Measurements from ENCODE around the gene TMEM128. TPM values are rescaled to one million over a fixed set of nuclear protein-coding genes. Genes with fewer than 3 reads are reported as not detected.

Gene TMEM128, protein sequence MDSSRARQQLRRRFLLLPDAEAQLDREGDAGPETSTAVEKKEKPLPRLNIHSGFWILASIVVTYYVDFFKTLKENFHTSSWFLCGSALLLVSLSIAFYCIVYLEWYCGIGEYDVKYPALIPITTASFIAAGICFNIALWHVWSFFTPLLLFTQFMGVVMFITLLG
- total RNA-seq = 15.2 TPM

DNA sequence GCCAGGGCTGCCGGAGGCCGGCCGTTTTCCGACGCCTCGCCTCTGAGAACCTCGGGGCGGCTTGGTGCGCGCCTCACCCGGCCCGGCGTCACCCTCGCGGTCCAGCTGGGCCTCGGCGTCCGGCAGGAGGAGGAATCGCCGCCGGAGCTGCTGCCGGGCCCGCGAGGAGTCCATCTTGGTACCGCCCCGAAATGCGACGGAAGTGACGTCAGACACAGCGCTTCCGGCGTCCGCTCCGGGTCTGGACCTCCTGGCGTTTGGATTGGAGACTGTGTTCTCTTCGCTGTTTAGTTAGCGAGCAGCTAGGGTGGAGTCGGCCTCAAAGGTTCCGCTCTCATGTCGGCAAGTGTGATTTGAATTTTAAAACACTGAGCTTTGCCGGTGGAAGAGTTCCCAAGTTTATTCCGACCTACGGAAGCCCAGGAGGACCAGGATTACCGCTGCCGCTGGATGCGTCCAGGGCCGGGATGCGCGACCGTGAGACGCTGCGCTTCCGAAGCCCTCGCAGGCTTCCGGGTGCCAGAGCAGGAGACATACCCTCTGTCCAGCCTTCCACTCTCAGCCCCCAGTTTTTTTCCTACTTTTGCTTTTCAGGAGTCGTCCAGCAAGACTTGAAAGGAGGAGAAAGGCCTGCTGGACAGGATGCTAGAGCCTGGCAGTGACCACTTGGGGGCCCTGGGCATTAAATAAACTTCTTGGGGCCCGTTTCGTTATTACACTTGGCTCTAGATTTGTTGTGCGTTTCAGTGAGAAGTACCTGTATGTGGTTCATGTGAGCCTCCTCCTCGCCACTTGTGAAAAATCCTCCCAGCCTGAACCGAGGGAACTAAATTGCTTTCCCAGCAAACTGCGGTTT lies at the start of gene TMEM128:
TMEM128 (minus strand) TSS at position 195 of the 856 bp plus-strand sequence; CDS start at position 174, 21 bp downstream.
- peak within 1 kb of the TSS; percentile 65 to 73 for H3K4me3 ChIP-seq
- intact Hi-C loops (cut with DNase I) = no loop called here

DNA sequence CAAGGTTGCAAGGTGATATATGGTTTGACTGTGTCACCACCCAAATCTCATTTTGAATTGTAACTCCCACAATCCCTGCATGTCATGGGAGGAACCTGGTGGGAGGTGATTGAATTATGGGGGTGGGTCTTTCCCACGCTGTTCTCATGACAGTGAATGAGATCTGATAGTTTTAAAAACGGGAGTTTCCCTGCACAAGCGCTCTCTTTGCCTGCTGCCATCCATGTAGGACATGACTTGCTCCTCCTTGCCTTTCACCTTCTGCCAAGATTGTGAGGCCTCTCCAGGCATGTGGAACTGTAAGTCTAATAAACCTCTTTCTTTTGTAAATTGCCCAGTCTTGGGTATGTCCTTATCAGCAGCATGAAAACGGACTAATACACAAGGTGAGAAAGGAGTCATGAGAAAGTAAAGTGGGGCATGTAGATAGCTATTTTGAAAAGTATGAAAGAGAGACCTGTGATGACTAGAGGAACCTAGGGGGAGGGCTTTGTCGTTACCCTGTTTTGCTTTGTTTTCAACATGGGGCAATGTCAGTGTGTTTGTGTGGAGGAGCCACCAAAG lies 48.3 kb upstream of the TMEM128 start:
- DNase-seq (ENCODE audit: extremely low spot score in 2 of 2) = peak in 1 of 2 donors; percentile 42
- Histone ChIP-seq H3K4me3 (no peak overlapping the region), H3K4me1 (peaks cover 3% of the 10 kb centered on the region), H3K27me3 (no peaks in the 10 kb centered on the region), H3K36me3 (no peaks in the 10 kb centered on the region), H3K27ac (no peak overlapping the region), H3K9me3 (no peaks in the 10 kb centered on the region)
- intact Hi-C loops (cut with DNase I) = no loop called here
- TF ChIP-seq, protein P1, sequence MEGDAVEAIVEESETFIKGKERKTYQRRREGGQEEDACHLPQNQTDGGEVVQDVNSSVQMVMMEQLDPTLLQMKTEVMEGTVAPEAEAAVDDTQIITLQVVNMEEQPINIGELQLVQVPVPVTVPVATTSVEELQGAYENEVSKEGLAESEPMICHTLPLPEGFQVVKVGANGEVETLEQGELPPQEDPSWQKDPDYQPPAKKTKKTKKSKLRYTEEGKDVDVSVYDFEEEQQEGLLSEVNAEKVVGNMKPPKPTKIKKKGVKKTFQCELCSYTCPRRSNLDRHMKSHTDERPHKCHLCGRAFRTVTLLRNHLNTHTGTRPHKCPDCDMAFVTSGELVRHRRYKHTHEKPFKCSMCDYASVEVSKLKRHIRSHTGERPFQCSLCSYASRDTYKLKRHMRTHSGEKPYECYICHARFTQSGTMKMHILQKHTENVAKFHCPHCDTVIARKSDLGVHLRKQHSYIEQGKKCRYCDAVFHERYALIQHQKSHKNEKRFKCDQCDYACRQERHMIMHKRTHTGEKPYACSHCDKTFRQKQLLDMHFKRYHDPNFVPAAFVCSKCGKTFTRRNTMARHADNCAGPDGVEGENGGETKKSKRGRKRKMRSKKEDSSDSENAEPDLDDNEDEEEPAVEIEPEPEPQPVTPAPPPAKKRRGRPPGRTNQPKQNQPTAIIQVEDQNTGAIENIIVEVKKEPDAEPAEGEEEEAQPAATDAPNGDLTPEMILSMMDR (IDR thresholded peaks at IDR 0.05) = no peak

More for the DNA sequence above, at the start of gene TMEM128:
- Histone ChIP-seq H3K27me3 (no peaks in the 10 kb centered on the region), H3K4me1 (peaks cover 28% of the 10 kb centered on the region), H3K27ac (peak within 1 kb of the TSS; percentile 92), H3K36me3 (peaks cover 0 to 29% of the 10 kb centered on the region in 2 donors), H3K9me3 (no peaks in the 10 kb centered on the region)
- peak in 1 of 2 donors; percentile 53 for TF ChIP-seq POLR2A (IDR thresholded peaks at IDR 0.05)
- TF ChIP-seq, protein P1 (IDR thresholded peaks at IDR 0.05) = peak in 1 of 3 experiments; percentile 23
- TF ChIP-seq POLR2AphosphoS5 (IDR thresholded peaks at IDR 0.05; ENCODE audit: insufficient read depth in 1 of 2, low read depth in 1 of 2) = peak; percentile 86 to 96
- DNase-seq (ENCODE audit: extremely low spot score in 2 of 2) = peak in 1 of 2 donors; percentile 95

DNA sequence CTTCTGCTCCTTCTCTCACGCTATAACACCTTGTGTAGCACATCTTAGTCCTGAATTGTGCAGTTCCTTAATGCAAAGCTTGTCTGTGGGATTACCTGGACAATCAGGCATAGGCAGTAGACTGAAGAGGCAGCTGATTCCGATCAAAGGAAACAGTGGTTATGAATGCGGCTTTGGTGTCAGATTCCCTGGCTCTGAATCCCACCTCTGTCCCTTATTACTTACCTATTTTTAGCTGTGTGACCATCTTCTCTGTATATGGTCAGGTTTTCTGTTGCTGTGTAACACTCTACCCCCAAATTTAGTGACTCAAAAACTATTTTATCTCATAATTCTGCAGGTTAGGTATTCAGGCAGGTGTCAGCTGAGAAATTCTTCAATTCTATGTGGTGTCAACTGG lies 45.3 kb upstream of the TMEM128 start:
- H3K9me3 ChIP-seq = no peaks in the 10 kb centered on the region
- no peaks in the 10 kb centered on the region for H3K27me3 ChIP-seq
- intact Hi-C loops (cut with DNase I) = no loop called here
- peak in 1 of 2 donors; percentile 25 for DNase-seq (ENCODE audit: extremely low spot score in 2 of 2)
- H3K36me3 ChIP-seq = no peaks in the 10 kb centered on the region
- TF ChIP-seq, protein P1 (IDR thresholded peaks at IDR 0.05) = no peak
- TF ChIP-seq POLR2AphosphoS5 (IDR thresholded peaks at IDR 0.05; ENCODE audit: insufficient read depth in 1 of 2, low read depth in 1 of 2) (no peak), POLR2A (IDR thresholded peaks at IDR 0.05) (no peak)
- peaks cover 27% of the 10 kb centered on the region for H3K4me1 ChIP-seq
- no peak overlapping the region for H3K4me3 ChIP-seq
- no peak overlapping the region for H3K27ac ChIP-seq

DNA sequence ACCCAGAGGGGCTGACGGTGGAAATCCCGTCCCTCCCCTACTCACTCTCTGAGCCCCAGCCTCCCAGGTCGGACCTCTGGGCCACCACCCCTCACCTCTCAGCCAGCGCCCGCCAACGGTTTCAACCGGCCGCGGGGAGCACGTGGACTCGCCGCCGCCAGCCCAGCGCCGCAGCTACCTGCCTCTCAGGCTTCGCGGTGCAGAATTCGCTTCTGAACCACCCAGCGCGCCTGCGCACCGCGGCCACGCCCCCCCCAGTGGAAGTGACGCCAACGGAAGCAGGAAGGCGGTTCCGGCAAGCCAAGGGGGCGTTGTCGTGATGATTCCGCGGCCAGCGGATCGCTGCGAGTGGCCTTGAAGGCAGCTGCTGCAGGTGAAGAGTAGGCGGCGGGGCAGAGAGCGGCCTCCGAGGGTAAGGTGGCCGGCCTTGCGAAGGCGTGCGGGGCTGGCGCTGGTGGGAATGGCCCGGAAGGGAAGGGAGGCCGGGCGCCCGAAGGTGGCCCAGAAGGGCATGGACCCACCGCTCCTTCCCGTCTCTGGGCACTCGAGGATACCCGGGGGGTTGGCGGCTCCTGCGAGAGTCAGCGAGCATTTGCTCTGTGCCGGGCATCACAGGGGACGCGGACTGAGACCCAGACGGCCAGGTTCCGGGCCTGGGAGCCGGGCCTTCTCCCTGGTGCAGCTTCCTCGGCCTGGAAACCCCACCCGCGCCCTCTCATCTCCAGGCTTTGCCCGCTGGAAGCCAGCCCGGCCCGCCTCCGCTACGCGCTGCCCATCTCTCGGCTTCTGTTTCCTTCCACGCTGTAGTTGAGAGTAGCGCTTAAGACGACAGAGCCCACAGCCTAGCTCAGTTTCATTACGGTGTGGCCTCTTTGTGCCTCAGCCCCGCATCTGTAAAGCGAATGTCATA lies 42.2 kb upstream of the TMEM128 start, which contains the start of the genes LYAR and ZBTB49:
LYAR (minus strand) TSS at position 214 of the 910 bp plus-strand sequence. CDS start 6,412 bp downstream, outside the sequence.
ZBTB49 (plus strand) TSS at position 311 of the 910 bp plus-strand sequence. CDS start 9,695 bp downstream, outside the sequence.
- Histone ChIP-seq H3K36me3 (peaks cover 0 to 7% of the 10 kb centered on the region in 2 donors), H3K9me3 (no peaks in the 10 kb centered on the region), H3K4me3 (peak within 1 kb of the TSS; percentile 59 to 90), H3K27ac (peak within 1 kb of the TSS; percentile 20), H3K4me1 (peaks cover 28% of the 10 kb centered on the region), H3K27me3 (no peaks in the 10 kb centered on the region)
- TF ChIP-seq, protein P1 (IDR thresholded peaks at IDR 0.05) = no peak
- TF ChIP-seq POLR2AphosphoS5 (IDR thresholded peaks at IDR 0.05; ENCODE audit: insufficient read depth in 1 of 2, low read depth in 1 of 2) (peak; percentile 89 to 96), POLR2A (IDR thresholded peaks at IDR 0.05) (peak in 1 of 2 donors; percentile 32)
- intact Hi-C loops (cut with DNase I) = no loop called here
- peak in 1 of 2 donors; percentile 90 for DNase-seq (ENCODE audit: extremely low spot score in 2 of 2)
